Fibroblast of mammary gland (primary cell): Measurements from ENCODE around the gene PITPNM1.

Experiments
- DNase-seq: peaks from one replicate; pipeline ENCODE4 v3.0.0-alpha.2; 2010; ENCODE audit warnings: low read depth
- H3K4me3 ChIP-seq: 2 replicates; pipeline ENCODE4 v1.5.1; 2011; ENCODE audit warnings: low read depth, mild to moderate bottlenecking, low read length, moderate library complexity; ENCODE audit not compliant: control insufficient read depth
- TF ChIP-seq, protein P1 (sequence below): conservative IDR thresholded peaks from 2 replicates; pipeline ENCODE4 v1.5.1; 2011; ENCODE audit warnings: low read depth, low read length, inconsistent platforms; ENCODE audit not compliant: control insufficient read depth, insufficient read depth

PITPNM1 gene

DNA sequence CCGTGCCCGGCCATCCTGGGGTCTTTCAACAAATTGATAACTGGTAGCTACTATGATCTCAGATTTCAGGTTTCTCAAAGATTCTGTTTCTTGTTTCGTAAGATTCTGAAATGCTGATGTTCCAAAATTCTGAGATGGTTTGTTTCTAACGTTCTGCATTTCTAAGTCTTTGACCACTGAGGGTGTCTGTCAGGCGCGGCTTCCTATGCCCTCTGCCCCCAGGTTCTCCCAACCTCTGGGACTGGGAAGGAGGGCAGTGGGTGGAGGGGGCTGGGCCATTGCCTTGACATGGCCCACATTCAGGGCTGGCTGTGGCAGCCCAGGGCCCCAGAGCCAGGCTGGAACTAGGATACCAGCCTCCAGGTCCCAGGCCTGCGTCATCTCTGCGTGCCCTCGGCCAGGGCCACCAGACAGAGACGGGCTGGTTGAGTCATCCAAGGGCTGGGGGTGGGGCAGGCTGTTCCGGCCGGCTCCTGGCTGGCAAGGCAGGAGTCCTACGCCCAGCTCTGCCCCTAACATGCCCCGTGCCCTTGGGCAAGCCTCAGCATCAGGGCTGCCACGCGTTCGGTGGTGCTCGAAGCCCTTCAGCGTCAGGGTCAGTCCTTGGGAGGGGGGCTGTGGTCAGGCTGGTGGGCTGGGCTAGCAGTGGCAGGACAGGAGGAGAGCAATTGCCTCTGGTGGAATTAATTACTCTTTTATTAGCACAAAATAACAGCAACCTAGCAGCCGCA lies 41.3 kb downstream of the PITPNM1 start:
- H3K4me3 ChIP-seq: peak overlapping the region; percentile 19
- TF ChIP-seq, protein P1, sequence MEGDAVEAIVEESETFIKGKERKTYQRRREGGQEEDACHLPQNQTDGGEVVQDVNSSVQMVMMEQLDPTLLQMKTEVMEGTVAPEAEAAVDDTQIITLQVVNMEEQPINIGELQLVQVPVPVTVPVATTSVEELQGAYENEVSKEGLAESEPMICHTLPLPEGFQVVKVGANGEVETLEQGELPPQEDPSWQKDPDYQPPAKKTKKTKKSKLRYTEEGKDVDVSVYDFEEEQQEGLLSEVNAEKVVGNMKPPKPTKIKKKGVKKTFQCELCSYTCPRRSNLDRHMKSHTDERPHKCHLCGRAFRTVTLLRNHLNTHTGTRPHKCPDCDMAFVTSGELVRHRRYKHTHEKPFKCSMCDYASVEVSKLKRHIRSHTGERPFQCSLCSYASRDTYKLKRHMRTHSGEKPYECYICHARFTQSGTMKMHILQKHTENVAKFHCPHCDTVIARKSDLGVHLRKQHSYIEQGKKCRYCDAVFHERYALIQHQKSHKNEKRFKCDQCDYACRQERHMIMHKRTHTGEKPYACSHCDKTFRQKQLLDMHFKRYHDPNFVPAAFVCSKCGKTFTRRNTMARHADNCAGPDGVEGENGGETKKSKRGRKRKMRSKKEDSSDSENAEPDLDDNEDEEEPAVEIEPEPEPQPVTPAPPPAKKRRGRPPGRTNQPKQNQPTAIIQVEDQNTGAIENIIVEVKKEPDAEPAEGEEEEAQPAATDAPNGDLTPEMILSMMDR: no peak
- no peak for DNase-seq

DNA sequence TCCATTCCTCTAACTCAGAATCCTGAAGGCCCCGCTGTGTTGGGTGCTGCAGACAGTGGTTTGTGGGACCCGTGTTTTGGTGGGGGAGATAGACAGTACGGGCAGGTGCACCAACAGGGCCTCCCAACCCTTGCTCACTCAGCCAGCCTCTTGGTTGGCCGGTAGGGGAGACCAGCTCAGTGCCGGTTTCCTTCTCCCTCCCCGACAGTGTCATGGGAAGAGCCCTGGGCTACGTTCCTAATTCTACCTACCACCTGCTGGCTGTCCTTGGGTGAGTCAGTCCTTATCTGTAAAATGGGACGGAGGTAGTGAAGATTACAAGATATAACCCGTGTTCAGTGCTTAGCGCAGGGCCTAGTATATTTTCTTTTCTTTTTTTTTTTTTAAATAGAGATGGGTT lies 42.0 kb downstream of the PITPNM1 start:
- no peak for DNase-seq
- H3K4me3 ChIP-seq: no peak overlapping the region
- TF ChIP-seq, protein P1: no peak

DNA sequence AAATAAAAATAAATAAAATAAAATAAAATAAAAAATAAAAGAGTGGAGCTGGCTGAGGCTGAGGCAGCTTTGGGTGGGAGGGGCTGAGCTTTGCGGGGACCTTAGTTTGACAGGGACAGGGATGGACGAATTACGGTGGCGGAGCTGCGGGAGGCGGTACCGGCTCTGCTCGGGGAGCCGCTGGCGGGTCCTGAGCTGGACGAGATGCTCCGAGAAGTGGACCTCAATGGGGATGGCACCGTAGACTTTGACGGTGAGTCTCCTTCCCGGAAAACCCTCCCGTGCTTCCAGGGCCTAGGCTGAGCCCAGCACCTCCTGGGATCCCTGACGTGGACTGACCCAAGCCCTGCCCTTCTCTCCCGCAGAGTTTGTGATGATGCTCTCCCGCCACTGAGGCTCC lies 46.9 kb downstream of the PITPNM1 start:
- no peak overlapping the region for H3K4me3 ChIP-seq
- no peak for DNase-seq
- TF ChIP-seq, protein P1: no peak

DNA sequence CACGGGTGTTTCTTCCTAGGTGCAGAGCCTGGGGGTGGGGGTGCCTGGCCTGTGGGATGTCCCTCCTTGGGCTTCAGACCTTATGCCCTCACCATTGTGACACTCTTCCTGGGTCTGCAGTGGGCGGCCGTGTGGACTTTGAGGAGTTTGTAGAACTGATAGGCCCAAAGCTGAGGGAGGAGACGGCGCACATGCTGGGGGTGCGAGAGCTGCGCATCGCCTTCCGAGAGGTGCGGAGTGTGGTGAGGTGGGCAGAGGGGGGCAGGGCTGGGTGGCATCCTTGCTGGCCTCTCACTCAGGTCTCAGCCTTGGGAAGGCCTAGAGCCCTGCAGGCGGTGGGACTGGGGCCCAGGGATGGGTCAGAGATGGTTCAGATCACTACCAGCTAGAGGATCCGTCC lies 47.7 kb downstream of the PITPNM1 start:
- TF ChIP-seq, protein P1: no peak
- DNase-seq: no peak
- no peak overlapping the region for H3K4me3 ChIP-seq

DNA sequence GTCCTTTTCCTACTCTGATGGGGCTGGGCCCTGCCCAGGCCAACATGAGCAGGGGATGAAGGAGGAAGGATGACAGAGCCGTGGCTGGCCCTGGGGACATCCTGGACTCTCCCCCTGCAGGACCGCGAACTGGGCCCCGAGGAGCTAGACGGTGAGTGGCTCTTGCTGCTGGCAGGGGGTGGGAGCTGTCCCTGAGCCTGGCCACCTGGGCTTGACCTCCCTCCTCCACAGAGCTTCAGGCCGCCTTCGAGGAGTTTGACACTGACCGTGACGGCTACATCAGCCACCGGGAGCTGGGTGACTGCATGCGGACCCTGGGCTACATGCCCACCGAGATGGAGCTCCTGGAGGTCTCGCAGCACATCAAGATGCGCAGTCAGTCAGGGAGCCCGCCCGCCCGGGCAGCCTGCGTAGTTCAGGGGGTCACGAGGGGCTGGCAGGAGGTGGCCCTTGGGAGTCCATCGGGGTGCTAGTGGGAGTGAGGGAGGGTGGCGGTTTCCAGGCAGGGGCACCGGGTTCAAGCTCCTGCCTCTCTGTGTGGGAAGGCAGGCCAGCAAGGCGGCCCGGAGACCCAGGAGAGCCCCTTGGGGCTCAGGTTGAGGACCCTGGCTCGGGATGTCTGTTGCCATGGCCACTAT lies 49.0 kb downstream of the PITPNM1 start:
- no peak overlapping the region for H3K4me3 ChIP-seq
- TF ChIP-seq, protein P1: no peak
- no peak for DNase-seq

DNA sequence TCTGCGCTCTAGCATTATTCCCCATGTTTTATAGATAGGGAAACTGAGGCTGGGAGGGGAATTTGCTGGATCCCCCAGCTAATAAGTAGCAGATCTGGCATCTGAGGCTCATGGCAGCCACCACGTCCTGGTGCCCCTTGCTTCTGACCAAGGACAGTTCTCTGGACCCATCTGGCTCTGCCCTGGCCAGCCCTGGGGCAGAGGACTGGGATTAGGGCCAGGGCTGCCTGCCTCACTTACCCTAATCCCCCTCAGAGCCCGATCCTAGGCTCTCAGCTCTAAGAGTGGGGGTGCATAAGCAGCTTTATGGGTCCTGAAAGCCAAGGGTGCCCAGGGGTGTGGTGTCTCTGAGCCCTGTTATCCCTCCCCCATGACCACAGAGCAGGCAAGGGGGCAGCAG lies 50.1 kb downstream of the PITPNM1 start, which contains the start of gene CABP4:
TSS of gene CABP4 (plus strand) at position 301 of the 400 bp plus-strand sequence. CDS start at position 371, 70 bp downstream.
- DNase-seq: no peak
- H3K4me3 ChIP-seq: no peak within 1 kb of the TSS

More for the DNA sequence above, 50.1 kb downstream of the PITPNM1 start, which contains the start of gene CABP4:
- TF ChIP-seq, protein P1: no peak
